Subcutaneous adipose tissue (tissue), 4 donors: Measurements from ENCODE around the gene CPOX. TPM values are rescaled to one million over a fixed set of nuclear protein-coding genes. Genes with fewer than 3 reads are reported as not detected.

Experiments
- CTCF ChIP-seq: fragments of 450-650 bp; IDR thresholded peaks from one replicate; pipeline ENCODE4 v1.5.1; 2016; ENCODE audit warnings: low read depth, mild to moderate bottlenecking, control low read depth, antibody characterized with exemption, moderate library complexity
- total RNA-seq, 4 donors: library from RNA; depleted of rRNA; stranded (reverse); fragments of >200 nt; gene quantifications; one replicate each; pipeline ENCODE4 v1.1.0, GENCODE V29; 2016

Gene CPOX
- total RNA-seq, 4 donors from 2014 or later, result 10.8 to 33.2 (median 16.2) TPM

GRCh38 chr3:98612996-98613517, 19.6 kb upstream of the CPOX start:
- TF ChIP-seq CTCF, result no peak

DNA sequence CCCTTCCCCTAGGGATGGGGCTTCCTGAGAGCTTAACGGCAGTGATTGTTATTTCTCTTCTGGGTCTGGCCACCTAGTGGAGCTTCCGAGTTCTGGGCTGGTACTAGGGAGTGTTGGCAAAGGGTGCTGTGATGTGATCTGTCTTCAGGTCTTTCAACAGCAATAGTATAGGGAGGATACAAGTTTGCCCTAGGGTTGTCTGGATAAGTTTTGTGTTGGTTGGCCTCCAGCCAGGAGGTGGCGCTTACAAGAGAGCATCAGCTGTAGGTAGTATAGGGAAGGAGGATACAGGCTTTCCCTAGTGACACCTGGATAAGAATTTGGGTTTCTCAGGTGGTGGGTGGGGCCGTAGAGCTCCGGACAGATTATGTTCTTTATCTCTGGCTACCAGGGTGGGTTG, 19.2 kb upstream of the CPOX start:
- no peak for TF ChIP-seq CTCF

GRCh38 chr3:98608029-98608428, 14.6 kb upstream of the CPOX start:
- no peak for TF ChIP-seq CTCF

- TF ChIP-seq CTCF, result no peak
Measured at GRCh38 chr3:98603580-98603979, 10.2 kb upstream of the CPOX start.

DNA sequence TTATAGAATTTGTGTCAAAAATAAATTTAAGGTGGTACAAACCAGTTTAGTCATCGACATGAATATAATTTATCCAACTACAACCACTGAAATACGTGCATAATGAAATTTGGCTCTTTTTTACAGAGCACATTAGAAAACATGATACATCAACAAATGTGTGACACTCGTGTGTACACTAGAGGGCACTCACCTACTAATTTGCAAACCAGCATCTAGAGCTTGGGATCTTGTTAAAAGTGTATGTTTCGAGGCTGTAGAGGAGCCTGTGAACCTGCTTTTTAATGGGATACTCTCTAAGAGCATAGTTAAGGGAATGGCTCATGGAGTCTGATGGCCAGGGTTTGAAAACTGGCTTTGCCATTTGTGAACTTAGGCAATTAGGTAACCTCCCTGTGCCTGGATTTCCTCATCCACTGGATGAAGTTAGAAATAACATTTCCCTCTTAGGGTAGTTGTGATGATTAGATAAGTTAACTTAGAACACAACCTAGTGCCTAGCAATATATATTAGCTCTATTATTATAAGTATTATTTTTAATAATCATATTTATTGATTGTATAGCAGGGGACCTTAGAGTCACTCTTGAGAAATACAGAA, 8.8 kb upstream of the CPOX start:
- no peak for TF ChIP-seq CTCF

- TF ChIP-seq CTCF, result no peak
Measured at GRCh38 chr3:98601180-98601579, 7.8 kb upstream of the CPOX start.

DNA sequence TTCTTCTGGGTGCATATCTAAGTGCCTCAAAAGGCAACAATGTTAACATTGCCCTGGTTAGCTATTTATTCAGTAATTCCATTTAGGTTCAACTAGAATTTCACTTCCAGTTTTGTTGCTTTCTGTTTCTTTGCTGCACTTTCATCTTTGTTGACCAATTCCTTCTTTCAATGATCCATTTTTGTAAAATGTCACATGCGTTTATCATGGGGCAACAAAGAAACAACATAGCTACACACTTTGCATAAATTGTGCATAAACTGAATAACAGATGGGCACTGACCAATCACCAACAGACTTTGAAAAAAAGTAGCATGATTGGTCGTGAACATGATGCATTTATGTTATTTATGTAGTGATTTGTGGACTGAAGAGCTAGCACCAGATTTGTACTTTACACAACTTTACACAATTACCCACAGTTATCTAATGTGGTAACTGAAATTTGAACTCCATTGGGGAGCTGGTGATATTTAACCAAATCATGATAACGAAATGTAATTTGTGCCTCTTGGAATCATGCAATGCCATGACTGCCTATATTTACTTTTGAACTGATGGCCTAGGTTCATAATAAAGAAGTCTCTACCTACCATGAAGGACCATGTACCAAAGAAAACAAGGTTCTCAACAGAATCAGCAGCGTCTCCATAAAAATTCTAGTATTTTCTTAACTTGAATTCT, 7.1 kb upstream of the CPOX start:
- TF ChIP-seq CTCF, result no peak
